Skeletal muscle tissue (tissue), 4 donors: Measurements from ENCODE around the gene ARHGAP10. TPM values are rescaled to one million over a fixed set of nuclear protein-coding genes. Genes with fewer than 3 reads are reported as not detected.

Experiments used
- H3K27ac ChIP-seq: one replicate; pipeline ENCODE4 v1.7.0; 2013; ENCODE audit warnings: mild to moderate bottlenecking, low read depth, low read length, inconsistent platforms
- H3K27me3 ChIP-seq, 3 donors: one replicate each; pipeline ENCODE4 v1.7.0; 2013; ENCODE audit warnings: low read length in 3 of 3; ENCODE audit not compliant: control insufficient read depth in 3 of 3, insufficient read depth in 3 of 3
- H3K36me3 ChIP-seq, 3 donors: one replicate each; pipeline ENCODE4 v1.7.0; 2013; ENCODE audit warnings: low read length in 3 of 3; ENCODE audit not compliant: control insufficient read depth in 3 of 3, insufficient read depth in 3 of 3
- H3K4me1 ChIP-seq, 3 donors: one replicate each; pipeline ENCODE4 v1.7.0; 2013; ENCODE audit warnings: low read length in 3 of 3, mild to moderate bottlenecking in 3 of 3; ENCODE audit not compliant: control insufficient read depth in 3 of 3, insufficient read depth in 3 of 3
- H3K4me3 ChIP-seq, 3 donors: one replicate each; pipeline ENCODE4 v1.7.0; 2013; ENCODE audit warnings: low read length in 3 of 3
- H3K9ac ChIP-seq, 3 donors: one replicate each; pipeline ENCODE4 v1.7.0; 2013; ENCODE audit warnings: low read length in 3 of 3, mild to moderate bottlenecking in 3 of 3, moderate library complexity in 2 of 3, low read depth in 1 of 3
- H3K9me3 ChIP-seq, 3 donors: one replicate each; pipeline ENCODE4 v1.7.0; 2013; ENCODE audit warnings: low read length in 3 of 3; ENCODE audit not compliant: control insufficient read depth in 3 of 3
- total RNA-seq: library from RNA; depleted of rRNA; stranded (reverse); fragments of >200 nt; gene quantifications from one replicate; pipeline ENCODE4 v1.2.3, GENCODE V29; 2014
- donor health status: Osteomylitis.

ARHGAP10 gene
- total RNA-seq, 1 donor from 2014 or later: 88.7 TPM

DNA sequence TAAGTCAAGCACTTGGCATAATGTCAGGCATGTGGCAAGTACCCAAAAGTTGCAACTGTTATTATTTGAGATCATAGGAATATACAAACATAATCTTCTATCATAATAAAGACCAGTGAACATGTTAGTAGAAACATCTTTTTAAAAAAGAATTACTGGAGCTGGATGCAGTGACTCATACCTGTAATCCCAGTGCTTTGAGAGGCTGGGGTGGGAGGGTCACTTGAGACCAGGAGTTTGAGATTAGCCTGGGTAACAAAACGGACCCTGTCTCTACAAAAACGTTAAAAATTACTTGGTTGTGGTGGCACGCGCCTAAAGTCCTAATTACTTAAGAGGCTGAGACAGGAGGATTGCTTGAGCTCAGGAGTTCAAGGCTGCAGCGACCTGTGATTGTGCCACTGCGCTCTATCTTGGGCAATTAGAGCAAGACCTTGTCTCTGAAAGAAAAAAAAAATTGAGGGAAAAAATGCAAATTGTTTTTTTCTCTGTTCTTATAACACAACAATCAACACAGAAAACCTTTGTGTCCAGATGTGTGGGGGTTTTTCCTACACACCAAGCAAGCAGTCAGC, 284.3 kb downstream of the ARHGAP10 start:
- Histone ChIP-seq H3K9ac (no peak overlapping the region), H3K4me3 (no peak overlapping the region), H3K4me1 (peaks cover 4 to 17% (median 16%) of the 10 kb centered on the region in 3 donors), H3K9me3 (no peaks in the 10 kb centered on the region), H3K27ac (no peak overlapping the region), H3K27me3 (no peaks in the 10 kb centered on the region), H3K36me3 (no peaks in the 10 kb centered on the region)

- Histone ChIP-seq H3K27ac (peak overlapping the region; percentile 16), H3K4me1 (peaks cover 8 to 31% (median 21%) of the 10 kb centered on the region in 3 donors), H3K27me3 (no peaks in the 10 kb centered on the region), H3K4me3 (no peak overlapping the region), H3K9ac (no peak overlapping the region), H3K36me3 (no peaks in the 10 kb centered on the region), H3K9me3 (no peaks in the 10 kb centered on the region)
These were observed 285.9 kb downstream of the ARHGAP10 start for GRCh38 chr4:148017801-148018200.

- H3K27me3 ChIP-seq: no peaks in the 10 kb centered on the region
- no peaks in the 10 kb centered on the region for H3K9me3 ChIP-seq
- no peak overlapping the region for H3K27ac ChIP-seq
- H3K4me1 ChIP-seq: peaks cover 19 to 48% (median 33%) of the 10 kb centered on the region in 3 donors
- no peaks in the 10 kb centered on the region for H3K36me3 ChIP-seq
- no peak overlapping the region for H3K4me3 ChIP-seq
- H3K9ac ChIP-seq: no peak overlapping the region
These were observed 289.8 kb downstream of the ARHGAP10 start for GRCh38 chr4:148021686-148022085.

GRCh38 chr4:148022975-148023374, 291.1 kb downstream of the ARHGAP10 start:
- no peaks in the 10 kb centered on the region for H3K27me3 ChIP-seq
- peaks cover 22 to 44% (median 38%) of the 10 kb centered on the region in 3 donors for H3K4me1 ChIP-seq
- H3K27ac ChIP-seq: peak overlapping the region; percentile 61
- peak overlapping the region; percentile 52 to 77 (median 72) for H3K9ac ChIP-seq
- peak overlapping the region; percentile 45 to 65 (median 63) for H3K4me3 ChIP-seq
- no peaks in the 10 kb centered on the region for H3K36me3 ChIP-seq
- H3K9me3 ChIP-seq: no peaks in the 10 kb centered on the region

- no peaks in the 10 kb centered on the region for H3K9me3 ChIP-seq
- H3K4me1 ChIP-seq: peaks cover 22 to 41% (median 37%) of the 10 kb centered on the region in 3 donors
- H3K36me3 ChIP-seq: no peaks in the 10 kb centered on the region
- peak overlapping the region; percentile 45 to 65 (median 63) for H3K4me3 ChIP-seq
- peak overlapping the region; percentile 61 for H3K27ac ChIP-seq
- peak overlapping the region; percentile 52 to 77 (median 72) for H3K9ac ChIP-seq
- no peaks in the 10 kb centered on the region for H3K27me3 ChIP-seq
These were observed 291.8 kb downstream of the ARHGAP10 start for GRCh38 chr4:148023512-148024181.

DNA sequence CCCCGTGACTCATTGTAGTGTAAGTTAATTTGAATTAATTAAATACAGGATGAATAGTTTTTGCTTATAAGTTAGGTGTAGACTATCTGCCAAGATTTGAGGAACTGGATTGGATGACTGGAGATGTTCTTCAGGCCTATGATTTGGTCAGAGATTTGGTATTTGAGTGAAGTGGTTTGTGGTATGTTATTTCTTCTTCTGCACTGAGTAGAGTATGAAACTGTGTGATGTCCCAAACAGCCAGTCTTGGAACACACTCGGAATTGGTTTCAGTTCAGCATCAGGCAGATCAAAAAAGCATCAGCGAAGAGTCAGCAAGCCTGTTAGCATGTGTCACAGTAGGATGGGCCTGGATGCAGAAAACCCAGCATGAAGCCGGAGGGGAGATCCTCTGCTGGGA, 294.1 kb downstream of the ARHGAP10 start:
- no peaks in the 10 kb centered on the region for H3K27me3 ChIP-seq
- peak overlapping the region; percentile 44 for H3K27ac ChIP-seq
- no peak overlapping the region for H3K9ac ChIP-seq
- peaks cover 26 to 41% (median 34%) of the 10 kb centered on the region in 3 donors for H3K4me1 ChIP-seq
- no peak overlapping the region for H3K4me3 ChIP-seq
- no peaks in the 10 kb centered on the region for H3K9me3 ChIP-seq
- no peaks in the 10 kb centered on the region for H3K36me3 ChIP-seq

DNA sequence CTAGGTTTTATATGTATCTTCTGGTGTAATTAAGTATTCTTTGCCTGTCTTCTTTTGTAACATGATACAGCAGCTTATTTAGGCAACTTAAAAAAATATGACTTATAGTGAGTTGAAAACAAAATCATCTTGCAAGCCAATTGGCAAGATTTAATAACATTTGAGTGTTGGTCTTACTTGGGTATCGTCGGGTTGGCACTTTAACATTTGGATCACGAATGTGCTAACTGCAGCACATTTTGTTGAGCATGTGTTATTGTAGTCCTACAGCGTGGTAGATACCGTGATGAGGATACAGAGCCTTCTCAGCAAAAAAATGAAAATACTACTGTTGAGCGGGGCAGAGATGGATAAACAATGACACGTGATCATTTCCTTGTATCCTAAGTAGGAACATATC, 295.3 kb downstream of the ARHGAP10 start:
- no peak overlapping the region for H3K4me3 ChIP-seq
- H3K9me3 ChIP-seq: no peaks in the 10 kb centered on the region
- peak overlapping the region; percentile 44 for H3K27ac ChIP-seq
- H3K4me1 ChIP-seq: peaks cover 23 to 35% (median 23%) of the 10 kb centered on the region in 3 donors
- no peak overlapping the region for H3K9ac ChIP-seq
- H3K27me3 ChIP-seq: no peaks in the 10 kb centered on the region
- no peaks in the 10 kb centered on the region for H3K36me3 ChIP-seq

DNA sequence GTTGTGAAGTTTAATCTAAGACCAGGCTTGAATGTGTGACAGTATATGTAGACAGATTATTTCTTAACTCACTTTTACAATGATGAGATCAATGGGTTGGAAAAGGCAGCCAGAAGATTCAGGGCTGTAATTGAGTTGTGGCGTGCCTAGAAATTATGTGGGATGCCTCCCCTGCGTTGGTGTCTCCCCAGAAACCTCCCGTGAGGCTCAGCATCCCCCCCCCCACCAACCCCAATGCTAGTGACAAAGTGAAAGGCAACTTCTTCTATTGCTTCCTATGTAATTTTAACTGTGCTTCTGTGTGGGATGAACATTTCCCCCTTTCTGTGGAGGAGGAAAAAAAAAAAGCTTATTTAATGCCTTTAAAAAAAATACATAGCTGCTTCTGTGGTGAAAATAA, 297.9 kb downstream of the ARHGAP10 start:
- no peak overlapping the region for H3K9ac ChIP-seq
- H3K4me3 ChIP-seq: no peak overlapping the region
- H3K9me3 ChIP-seq: no peaks in the 10 kb centered on the region
- H3K36me3 ChIP-seq: no peaks in the 10 kb centered on the region
- peaks cover 6 to 21% (median 10%) of the 10 kb centered on the region in 3 donors for H3K4me1 ChIP-seq
- no peaks in the 10 kb centered on the region for H3K27me3 ChIP-seq
- H3K27ac ChIP-seq: no peak overlapping the region

- Histone ChIP-seq H3K4me3 (no peak overlapping the region), H3K27ac (no peak overlapping the region), H3K9ac (no peak overlapping the region), H3K4me1 (peaks cover 8 to 21% (median 10%) of the 10 kb centered on the region in 3 donors), H3K27me3 (no peaks in the 10 kb centered on the region), H3K36me3 (no peaks in the 10 kb centered on the region), H3K9me3 (no peaks in the 10 kb centered on the region)
These were observed 298.4 kb downstream of the ARHGAP10 start for GRCh38 chr4:148030193-148030873.

DNA sequence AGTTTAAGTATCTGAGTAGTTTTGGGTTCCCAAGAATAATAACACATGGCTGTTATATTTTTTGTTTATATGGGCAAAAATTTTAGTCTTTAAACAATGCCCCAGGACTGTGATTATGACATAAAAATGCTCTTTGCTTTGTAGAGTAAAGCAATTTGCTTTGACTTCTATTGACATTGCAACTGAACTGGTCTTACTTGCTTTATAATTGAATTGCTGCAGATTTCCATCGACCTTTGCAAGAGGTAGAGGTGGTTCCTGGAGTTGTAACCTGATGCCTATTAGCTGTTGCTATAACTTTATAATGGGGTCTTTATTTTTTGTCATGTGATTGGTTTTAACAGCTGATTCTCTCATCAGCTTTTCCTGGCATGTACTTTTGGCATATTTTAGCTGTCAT, 302.9 kb downstream of the ARHGAP10 start:
- Histone ChIP-seq H3K27ac (no peak overlapping the region), H3K36me3 (no peaks in the 10 kb centered on the region), H3K27me3 (no peaks in the 10 kb centered on the region), H3K4me1 (peaks cover 4 to 6% (median 6%) of the 10 kb centered on the region in 3 donors), H3K9ac (no peak overlapping the region), H3K4me3 (no peak overlapping the region), H3K9me3 (no peaks in the 10 kb centered on the region)
